ENCODE data around the gene SMIM5.

- no peak for TF ChIP-seq EZH2phosphoT487 (IDR thresholded peaks at IDR 0.05)
- TF ChIP-seq, protein P1, sequence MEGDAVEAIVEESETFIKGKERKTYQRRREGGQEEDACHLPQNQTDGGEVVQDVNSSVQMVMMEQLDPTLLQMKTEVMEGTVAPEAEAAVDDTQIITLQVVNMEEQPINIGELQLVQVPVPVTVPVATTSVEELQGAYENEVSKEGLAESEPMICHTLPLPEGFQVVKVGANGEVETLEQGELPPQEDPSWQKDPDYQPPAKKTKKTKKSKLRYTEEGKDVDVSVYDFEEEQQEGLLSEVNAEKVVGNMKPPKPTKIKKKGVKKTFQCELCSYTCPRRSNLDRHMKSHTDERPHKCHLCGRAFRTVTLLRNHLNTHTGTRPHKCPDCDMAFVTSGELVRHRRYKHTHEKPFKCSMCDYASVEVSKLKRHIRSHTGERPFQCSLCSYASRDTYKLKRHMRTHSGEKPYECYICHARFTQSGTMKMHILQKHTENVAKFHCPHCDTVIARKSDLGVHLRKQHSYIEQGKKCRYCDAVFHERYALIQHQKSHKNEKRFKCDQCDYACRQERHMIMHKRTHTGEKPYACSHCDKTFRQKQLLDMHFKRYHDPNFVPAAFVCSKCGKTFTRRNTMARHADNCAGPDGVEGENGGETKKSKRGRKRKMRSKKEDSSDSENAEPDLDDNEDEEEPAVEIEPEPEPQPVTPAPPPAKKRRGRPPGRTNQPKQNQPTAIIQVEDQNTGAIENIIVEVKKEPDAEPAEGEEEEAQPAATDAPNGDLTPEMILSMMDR (IDR thresholded peaks at IDR 0.05) = peak; percentile 19
Observed at GRCh38 chr17:75614556-75615270, 18.5 kb upstream of the SMIM5 start.

All from neural progenitor cell (in vitro differentiated cells).